DOHH2 (cell line): Measurements from ENCODE around the gene JAK1.

Experiments used
- CTCF ChIP-seq: fragments of 200-600 bp; sonication (generic); IDR thresholded peaks from one replicate; pipeline ENCODE4 v1.5.1; 2014; ENCODE audit warnings: antibody characterized with exemption, mild to moderate bottlenecking, low read depth, low read length; ENCODE audit not compliant: poor library complexity, severe bottlenecking
- EZH2phosphoT487 ChIP-seq: fragments of 200-600 bp; sonication (generic); IDR thresholded peaks from 2 replicates; pipeline ENCODE4 v1.6.1; 2017; ENCODE audit warnings: borderline replicate concordance, mild to moderate bottlenecking, antibody characterized with exemption, low read length, moderate library complexity, mixed read lengths

GRCh38 chr1:64895500-64895899 is 70.8 kb downstream of the JAK1 start:
- TF ChIP-seq EZH2phosphoT487 (no peak), CTCF (no peak)
